ENCODE results near the gene BSND. TPM values are rescaled to one million over a fixed set of nuclear protein-coding genes. Genes with fewer than 3 reads are reported as not detected.

Gene BSND
- total RNA-seq, 1 donor from 2014 or later = not detected

Other genes with a start within 250 kb of the BSND start
- 5.1 TPM for gene PARS2, start 234.4 kb upstream of the BSND start, total RNA-seq
- gene TTC22, start 197.6 kb upstream of the BSND start, total RNA-seq = 0.14 TPM
- 12.8 TPM for gene DHCR24, start 111.7 kb upstream of the BSND start, total RNA-seq
- gene TMEM61, start 18.3 kb upstream of the BSND start, total RNA-seq = not detected
- gene PCSK9, start 40.6 kb downstream of the BSND start, total RNA-seq = not detected
- gene USP24, start 216.4 kb downstream of the BSND start, total RNA-seq = 39.5 TPM